K562 (cell line): ENCODE data around the gene PTTG1IP.

Source experiments
- BCL6 ChIP-seq: fragments of 250-450 bp; sonication (Bioruptor Pico); IDR thresholded peaks from 2 replicates; pipeline ENCODE4 v1.4.0; 2020
- BRCA1 ChIP-seq, 2 experiments: fragments of 450-650 bp in 1 of 2; sonication (generic) in 1 of 2; formaldehyde crosslinking in 1 of 2; IDR thresholded peaks; 2 replicates each; pipeline versions ENCODE4 v1.5.0 to v1.6.1; 2017 to 2020; ENCODE audit warnings: mild to moderate bottlenecking in 1 of 2, missing genetic modification reagents in 1 of 2
- CHD4 ChIP-seq: fragments of 200-600 bp; sonication (generic); IDR thresholded peaks from 3 replicates; pipeline ENCODE4 v1.6.1; 2012; ENCODE audit warnings: low read depth, mild to moderate bottlenecking, mixed read lengths, low read length, inconsistent platforms; ENCODE audit not compliant: insufficient read depth, insufficient replicate concordance, poor library complexity, severe bottlenecking
- FOXA3 ChIP-seq, 2 experiments: fragments of 450-650 bp in 1 of 2; sonication (generic) in 1 of 2; formaldehyde crosslinking; IDR thresholded peaks in 1 of 2; conservative IDR thresholded peaks in 1 of 2; 2 replicates each; pipeline versions ENCODE4 v1.4.0 to v1.8.0; 2020 to 2022; ENCODE audit warnings: mild to moderate bottlenecking in 2 of 2, missing genetic modification reagents in 1 of 2
- KAT7 ChIP-seq: sonication (generic); formaldehyde crosslinking; IDR thresholded peaks from 2 replicates; pipeline ENCODE4 v1.8.0; 2022; ENCODE audit warnings: missing genetic modification reagents, mild to moderate bottlenecking, borderline replicate concordance
- KLF1 ChIP-seq: fragments of 450-650 bp; IDR thresholded peaks from 2 replicates; pipeline ENCODE4 v1.6.1; 2016; ENCODE audit warnings: missing genetic modification characterization, missing compliant biosample characterization
- NFIC ChIP-seq: fragments of 450-650 bp; IDR thresholded peaks from 2 replicates; pipeline ENCODE4 v1.6.1; 2017; ENCODE audit warnings: mild to moderate bottlenecking, inconsistent platforms
- POLR2AphosphoS5 ChIP-seq: IDR thresholded peaks from 2 replicates; pipeline ENCODE4 v1.6.1; 2011; ENCODE audit warnings: mild to moderate bottlenecking, low read depth, low read length, moderate library complexity; ENCODE audit not compliant: control insufficient read depth, insufficient read depth
- RCOR1 ChIP-seq, 2 experiments: IDR thresholded peaks; 2 replicates each; pipeline ENCODE4 v1.6.1; 2012; ENCODE audit warnings: low read depth in 2 of 2, low read length in 2 of 2, borderline replicate concordance in 1 of 2, improper control_type of control experiment in 1 of 2
- SP2 ChIP-seq: IDR thresholded peaks from 2 replicates; pipeline ENCODE4 v1.6.1; 2011; ENCODE audit warnings: mild to moderate bottlenecking, low read depth, low read length, moderate library complexity; ENCODE audit not compliant: poor library complexity, severe bottlenecking; ENCODE audit errors: extremely low read depth
- ZNF431 ChIP-seq: sonication (generic); formaldehyde crosslinking; IDR thresholded peaks from 2 replicates; pipeline ENCODE4 v1.8.0; 2022; ENCODE audit warnings: mild to moderate bottlenecking, missing genetic modification reagents

DNA sequence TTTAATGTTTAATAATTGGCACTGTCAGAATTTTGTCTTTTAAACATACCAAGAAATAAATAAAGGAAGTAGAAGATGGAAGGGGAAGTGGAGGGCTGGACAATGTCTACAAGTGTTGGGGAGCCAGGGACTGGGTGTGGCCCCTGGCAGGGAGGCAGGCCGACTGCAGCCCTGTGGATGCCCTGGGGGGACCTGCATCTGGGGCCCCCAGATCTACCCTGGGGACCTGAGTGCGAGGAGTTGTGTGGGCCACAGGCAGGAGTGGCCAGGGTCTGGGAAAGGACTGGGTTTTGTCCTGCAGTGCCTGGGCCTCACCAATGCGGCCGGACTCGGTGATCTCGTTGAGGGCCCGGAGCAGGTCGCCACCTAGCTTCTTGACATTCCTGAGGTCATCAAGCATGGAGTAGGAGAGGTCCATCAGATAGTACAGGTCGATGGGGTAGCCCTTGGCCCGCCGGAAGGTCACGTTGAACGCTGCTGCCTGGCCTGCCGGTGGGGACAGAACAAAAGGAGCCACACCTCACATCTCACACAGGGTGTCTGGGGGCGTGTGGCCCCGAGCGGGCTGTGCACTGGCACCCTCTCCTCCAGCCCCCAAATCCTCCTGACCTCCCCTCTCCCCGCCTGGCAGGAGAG is 29.7 kb upstream of the PTTG1IP start:
- TF ChIP-seq BRCA1 (IDR thresholded peaks at IDR 0.05), result no peak
- no peak for TF ChIP-seq BRCA1 (CRISPR knock-in tag; IDR thresholded peaks at IDR 0.05)
- no peak for TF ChIP-seq BCL6 (CRISPR knock-in tag)
- no peak for TF ChIP-seq FOXA3 (CRISPR knock-in tag; conservative IDR thresholded peaks at IDR 0.05 in 1 of 2, IDR thresholded peaks at IDR 0.05 in 1 of 2)
- TF ChIP-seq POLR2AphosphoS5, result no peak
- TF ChIP-seq RCOR1 (IDR thresholded peaks at IDR 0.05; ENCODE audit: borderline replicate concordance in 1 of 2, low read depth in 2 of 2, low read length in 2 of 2), result no peak
- no peak for TF ChIP-seq ZNF431 (CRISPR knock-in tag)
- no peak for TF ChIP-seq CHD4
- no peak for TF ChIP-seq SP2
- no peak for TF ChIP-seq KLF1
- TF ChIP-seq KAT7 (CRISPR knock-in tag), result no peak
- TF ChIP-seq NFIC, result no peak
